Retina (tissue), 1 donor: ENCODE data around the gene LDLRAD4.
A peak's percentile ranks its signal among the peaks of the same experiment; 100 is the strongest.

Source experiments
- DNase-seq: peaks from one replicate; pipeline ENCODE4 v3.0.0-alpha.2; 2016

Gene LDLRAD4

DNA sequence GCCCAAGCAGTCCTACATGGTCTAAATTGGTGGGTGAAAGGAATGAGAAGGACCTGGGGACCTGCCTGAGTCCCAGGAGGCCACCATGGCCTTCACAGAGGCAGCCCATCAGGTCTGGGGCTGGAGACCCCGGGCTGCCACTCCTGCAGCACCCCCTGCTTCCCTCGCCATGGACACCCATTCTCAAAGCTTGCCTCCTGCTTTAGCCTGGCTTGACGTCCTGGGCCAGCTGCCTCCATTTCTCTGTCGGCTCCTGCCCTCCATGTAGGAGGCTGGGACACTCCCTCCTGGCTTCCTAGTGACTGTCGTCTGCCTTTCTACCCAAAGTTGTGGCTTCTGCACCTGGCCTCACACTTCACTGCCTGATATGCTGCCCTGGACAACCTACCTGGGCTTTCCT, 309.2 kb downstream of the LDLRAD4 start:
- DNase-seq, result no peak

- DNase-seq, result no peak
Observed at GRCh38 chr18:13528739-13529392, 310.3 kb downstream of the LDLRAD4 start.

DNA sequence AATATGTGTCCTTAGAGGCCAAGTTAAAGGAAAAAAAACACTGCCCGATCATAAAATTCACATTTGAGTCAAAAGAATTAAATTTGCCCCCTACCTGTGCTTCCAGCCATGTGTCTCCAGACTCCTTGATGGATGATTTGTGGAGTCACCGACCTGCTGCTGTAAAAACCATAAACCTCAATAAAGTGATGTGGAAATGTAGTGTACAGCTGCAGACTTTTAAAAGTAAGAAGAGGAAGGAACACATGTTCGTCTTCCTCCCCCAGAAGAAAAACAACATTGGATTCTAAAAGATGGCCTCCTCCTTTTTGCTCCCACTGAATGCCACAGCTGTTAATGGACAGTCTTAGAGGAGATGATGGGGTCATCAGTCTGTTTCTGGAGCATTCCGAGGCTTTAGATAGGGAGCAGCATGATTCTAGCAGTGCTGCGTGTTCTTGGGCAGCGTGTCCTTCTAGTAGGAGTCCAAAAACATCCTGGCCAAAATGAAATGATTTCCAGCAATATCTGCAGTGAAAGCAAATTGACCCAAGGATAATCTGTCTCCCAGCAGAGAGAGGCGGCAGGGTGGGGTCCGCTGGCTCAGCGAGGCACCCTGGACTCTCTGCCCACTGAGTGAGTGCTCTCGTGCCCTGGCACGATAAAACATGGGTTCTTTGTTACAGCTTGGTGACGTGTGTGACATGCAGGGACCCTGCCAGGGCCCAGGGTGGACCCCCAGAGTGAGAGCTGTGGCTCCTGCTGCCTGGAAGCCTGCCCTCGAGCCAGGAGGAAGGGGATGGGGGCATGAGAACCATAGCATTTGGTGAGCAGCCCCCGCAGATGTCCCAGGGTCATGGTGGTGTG, 311.7 kb downstream of the LDLRAD4 start:
- no peak for DNase-seq

GRCh38 chr18:13530879-13531387, 312.4 kb downstream of the LDLRAD4 start:
- DNase-seq, result peak; percentile 38

GRCh38 chr18:13531681-13532325, 313.2 kb downstream of the LDLRAD4 start:
- DNase-seq, result no peak

- DNase-seq, result no peak
Observed at GRCh38 chr18:13532406-13533075, 314.0 kb downstream of the LDLRAD4 start.

DNA sequence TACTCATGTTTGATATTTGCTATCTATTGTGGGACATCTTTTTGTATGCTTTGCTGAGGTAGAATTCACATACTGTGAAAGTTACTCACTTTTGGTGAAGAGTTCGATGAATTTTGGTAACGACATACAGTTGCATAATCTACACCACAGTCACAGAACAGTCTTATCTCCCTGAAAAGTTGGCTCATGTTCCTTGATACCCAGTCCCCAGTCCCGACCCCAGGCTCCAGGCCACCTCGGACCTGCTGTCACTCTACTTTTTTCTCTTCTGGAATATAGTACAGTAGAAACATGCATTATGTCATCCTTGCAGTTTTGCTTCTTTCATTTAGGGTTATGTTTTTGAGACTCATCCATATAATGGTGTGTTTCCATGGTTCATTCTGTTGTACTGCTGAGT, 316.1 kb downstream of the LDLRAD4 start:
- DNase-seq, result no peak

DNA sequence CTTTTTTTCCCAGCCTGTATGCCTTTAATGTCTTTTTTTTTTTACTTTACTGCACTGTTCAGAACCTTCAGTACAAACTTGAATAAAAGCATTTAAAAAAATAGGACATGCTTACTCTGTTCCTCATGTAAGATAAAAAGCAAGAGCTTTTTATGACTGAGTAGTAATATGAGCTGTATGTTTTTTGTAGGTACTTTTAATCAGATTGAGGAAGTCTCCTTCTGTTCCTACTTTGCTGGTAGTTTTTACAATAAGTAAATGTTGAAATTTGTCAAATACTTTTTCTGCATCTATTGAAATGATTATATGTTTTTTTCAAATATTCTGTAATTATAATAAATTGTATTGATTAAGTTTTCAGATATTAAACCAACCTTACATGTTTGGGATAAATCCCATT, 318.0 kb downstream of the LDLRAD4 start:
- DNase-seq, result no peak

DNA sequence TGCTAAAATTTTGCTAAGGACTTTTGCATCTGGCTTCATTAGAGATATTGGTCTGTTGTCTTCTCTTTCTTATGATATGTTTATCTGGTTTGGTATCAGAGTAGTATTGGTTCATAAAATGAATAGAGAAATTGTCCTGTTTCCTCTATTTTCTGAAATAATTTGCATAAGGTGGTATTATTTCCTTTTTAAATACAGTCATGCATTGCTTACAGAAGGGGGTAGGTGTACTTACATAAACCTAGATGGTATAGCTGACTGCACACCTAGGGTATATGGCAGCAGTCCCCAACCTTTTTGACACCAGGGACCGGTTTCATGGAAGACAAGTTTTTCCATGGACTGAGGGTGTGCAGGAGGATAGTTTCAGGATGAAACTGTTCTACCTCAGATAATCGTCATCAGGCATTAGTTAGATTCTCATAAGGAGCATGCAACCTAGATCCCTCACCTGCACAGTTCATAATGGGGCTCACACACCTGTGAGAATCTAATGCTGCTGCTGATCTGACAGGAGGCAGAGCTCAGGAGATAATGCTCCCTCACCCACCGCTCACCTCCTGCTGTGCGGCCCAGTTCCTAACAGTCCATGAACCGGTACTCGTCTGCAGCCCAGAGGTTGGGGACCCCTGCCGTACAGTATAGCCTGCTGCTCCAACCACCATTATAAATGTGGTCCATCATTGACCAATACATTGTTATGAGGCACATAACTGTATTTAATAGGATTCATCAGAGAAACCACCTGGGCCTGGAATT, 318.6 kb downstream of the LDLRAD4 start:
- no peak for DNase-seq

DNA sequence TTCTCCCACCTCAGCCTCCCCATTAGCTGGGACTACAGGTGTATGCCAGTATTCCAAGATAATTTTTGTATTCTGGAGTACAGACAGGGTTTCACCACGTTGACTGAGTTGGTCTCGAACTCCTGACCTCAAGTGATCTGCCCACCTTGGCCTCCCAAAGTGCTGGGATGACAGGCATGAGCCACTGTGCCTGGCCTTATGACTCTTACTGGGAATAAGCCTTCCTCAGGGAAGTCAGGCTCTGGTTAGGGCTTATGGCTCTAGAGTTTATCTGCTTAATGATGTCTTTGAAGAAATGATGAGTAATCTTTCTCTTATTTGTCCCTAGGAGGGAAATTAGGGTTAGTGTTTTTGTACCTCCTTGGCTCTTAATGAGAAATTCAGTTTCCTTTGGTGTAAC, 320.1 kb downstream of the LDLRAD4 start:
- no peak for DNase-seq

DNA sequence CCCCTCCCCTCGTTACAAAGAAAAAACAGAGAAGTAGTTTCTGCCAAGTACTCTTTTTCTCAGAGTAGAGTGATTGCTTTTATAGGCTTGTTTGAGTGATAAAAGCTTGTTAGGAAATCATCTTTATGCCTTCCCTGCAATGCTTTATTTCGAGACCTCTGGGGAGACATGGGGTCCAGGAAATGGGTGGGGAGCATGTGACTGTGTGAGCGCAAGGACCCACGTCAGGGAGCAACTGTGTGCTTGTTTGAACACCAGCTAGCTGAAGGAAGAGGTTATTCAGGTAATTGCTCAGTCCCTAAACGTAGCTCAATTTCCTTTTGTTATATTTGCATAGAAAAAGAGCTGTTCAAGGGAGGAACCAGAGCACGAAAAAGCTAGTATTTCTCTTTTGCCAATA, 320.5 kb downstream of the LDLRAD4 start:
- DNase-seq, result no peak

DNA sequence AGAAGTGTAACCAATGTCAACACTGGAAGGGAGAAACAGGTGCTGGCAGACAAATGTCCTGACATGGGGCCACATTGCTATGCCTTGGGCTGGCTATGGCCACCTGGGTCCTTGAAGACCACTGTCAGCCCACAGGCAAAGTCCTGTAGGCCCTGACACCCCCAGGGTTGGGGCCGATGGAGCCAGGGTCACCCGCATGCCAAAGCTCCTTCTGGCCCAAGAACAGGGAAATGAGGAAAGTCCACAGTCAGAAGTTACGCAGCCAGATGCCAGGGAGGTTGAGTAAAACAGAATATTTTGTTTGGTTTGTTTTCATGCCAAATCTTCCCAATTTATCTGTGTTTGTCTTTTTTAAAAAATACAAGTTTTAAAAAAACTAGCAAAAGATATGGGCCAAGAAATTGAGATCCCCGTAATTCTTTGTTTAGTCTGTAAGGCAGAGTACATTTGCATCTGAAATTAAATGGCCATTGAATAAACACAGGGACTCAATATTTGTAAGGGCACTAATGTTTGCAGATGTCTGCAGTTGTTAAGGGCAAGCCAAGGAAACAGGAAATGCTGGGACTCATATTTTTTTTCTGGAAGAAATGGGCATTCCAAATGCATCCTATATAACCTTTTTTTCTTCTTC, 321.4 kb downstream of the LDLRAD4 start:
- no peak for DNase-seq

DNA sequence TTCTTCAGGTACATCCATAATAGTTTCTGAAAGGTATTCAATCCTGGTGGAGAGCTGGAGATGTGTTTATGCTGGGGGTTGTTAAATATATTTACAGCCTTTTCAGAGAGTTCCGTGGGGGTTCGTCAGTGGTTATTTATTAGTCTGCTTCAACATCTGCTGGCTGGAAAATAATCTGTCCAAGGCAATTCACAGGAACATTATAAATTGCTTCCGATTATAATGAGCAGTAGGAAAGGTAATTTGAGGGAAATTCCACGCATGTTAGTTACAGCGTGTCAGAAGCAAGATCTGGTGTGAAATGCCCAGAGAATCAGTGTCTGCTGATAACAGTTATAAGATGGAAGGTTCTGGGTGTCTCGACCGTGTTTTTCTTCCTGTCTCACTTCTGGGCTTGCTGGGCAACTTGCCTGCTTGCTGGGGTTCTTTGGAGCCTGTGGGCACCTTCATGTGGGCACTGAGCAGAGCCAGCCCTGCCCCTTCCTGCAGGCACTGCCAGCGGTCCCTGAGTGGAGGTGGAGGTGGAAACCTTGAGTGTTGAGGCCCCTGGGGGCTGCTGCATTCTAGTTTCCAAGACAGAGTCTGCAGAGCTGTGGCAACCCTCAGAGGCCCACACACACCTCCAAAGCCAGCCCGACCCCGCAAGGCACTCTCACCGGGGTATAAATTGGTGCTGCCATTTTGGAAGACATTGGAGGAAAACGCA, 322.1 kb downstream of the LDLRAD4 start:
- no peak for DNase-seq

DNA sequence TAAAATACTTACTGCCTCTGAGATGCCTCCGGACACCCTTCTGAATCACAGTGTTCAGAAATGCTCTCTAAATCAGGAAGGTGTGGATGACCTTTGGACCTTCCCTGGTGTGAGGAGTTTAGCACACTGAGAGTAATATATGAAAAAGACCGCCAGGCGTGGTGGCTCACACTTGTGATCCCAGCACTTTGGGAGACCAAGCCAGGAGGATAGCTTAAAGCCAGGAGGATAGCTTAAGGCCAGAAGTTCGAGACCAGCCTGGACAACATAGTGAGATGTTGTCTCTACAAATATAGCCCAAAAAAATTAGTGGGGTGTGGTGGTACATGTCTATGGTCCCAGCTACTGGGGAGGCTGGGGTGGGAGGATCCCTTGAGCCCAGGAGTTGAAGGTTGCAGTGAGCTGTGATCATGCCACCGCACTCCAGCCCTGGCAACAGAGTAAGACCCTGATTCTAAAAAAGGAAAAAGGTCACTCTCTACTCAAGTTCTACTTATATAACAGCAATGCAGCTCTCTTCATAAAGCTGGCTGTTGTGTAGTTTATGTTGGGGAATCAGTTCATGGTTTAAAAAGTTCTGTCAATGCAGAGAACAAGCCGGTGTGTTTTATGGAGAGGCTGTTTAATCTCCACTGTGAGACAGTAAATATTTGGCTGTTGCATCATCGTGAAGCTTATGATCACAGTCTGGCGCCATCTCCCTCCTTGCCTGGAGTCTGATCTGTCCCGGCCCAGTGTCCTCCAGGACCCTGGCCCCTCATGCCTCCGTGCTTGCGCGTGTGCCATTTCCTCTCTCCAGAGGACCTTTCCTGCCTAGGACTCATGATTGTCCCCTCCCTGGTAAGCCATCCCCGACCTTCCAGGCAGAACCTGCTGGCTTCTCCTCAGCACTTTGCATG, 323.3 kb downstream of the LDLRAD4 start:
- DNase-seq, result no peak

DNA sequence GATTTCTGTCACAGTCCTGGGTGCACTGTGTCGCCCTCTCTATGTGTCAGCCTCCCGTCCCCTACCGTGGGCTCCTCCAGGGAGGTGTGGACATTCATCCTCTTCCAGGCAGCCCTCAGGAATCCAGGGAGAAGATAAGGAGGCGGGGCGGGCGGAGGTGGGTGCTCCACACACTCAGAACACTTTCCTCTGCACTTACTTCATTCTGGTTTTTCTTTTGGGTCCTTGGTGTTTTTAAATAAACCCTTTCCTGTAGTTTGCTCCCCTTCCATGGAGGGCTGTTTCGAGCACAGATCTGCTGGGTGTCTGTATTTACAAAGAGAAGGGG, 323.9 kb downstream of the LDLRAD4 start:
- DNase-seq, result no peak

DNA sequence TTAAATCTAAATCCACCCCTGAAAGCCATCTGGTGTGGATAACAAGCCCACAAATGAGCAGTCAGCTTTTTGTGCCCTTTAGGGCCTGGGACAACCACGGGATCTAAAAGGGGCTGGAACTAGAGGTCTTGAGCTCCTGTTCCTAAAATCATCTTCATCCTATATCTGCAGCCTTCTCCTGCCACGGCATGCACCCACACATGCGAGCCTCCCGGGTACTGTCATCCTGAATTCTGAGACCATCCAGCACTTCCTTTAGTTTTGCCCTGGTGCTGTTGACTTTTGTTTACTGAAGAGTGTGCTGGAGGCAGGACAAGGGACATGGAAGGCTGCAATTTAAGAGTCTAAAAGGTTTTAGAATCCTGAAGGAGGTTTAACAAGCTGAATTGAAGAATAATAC, 324.6 kb downstream of the LDLRAD4 start:
- no peak for DNase-seq

- DNase-seq, result no peak
Observed at GRCh38 chr18:13543811-13544732, 325.5 kb downstream of the LDLRAD4 start.

DNA sequence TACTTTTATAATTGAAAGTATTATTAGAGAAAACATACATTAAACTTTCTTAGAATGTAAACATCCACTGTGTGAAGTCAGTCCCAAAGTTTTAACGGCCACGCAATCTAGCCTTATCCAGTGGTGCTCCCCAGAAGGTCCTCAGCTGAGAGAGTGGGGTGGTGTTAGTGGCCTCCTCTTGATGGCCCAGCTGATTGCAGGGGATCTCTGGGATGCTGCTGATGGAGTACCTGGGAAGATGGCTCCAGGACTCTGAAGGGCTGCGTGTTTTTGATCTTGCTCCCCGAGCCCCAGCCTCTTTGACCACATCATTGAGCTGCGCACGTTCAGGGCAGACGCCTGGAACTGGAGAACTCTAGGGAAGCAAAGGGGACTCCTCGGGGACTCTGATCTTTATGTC, 326.4 kb downstream of the LDLRAD4 start:
- DNase-seq, result no peak

DNA sequence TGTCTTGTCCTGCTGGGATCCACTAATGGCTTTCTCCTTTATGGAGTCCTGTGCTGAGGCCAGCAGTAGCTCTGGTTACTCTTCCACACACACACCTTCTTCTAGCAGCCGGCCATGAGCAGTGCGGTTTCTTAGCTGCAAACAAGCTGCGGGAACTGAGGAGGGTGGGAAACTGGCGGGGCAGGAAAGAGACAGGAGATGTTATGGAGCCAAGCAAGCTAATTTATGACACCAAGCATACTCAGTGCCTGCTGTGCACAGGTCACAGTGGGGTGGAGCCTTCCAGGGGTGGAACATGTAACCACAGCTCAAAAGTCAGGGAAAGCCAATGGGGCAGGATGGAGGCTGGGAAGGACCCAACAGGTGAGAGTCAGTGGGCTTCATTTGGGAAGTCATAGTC, 327.0 kb downstream of the LDLRAD4 start:
- no peak for DNase-seq
